ENCODE data around the gene TMOD4. TPM values are rescaled to one million over a fixed set of nuclear protein-coding genes. Genes with fewer than 3 reads are reported as not detected.

TMOD4 gene
- total RNA-seq, 1 experiment from 2014 or later, result 0.80 TPM

DNA sequence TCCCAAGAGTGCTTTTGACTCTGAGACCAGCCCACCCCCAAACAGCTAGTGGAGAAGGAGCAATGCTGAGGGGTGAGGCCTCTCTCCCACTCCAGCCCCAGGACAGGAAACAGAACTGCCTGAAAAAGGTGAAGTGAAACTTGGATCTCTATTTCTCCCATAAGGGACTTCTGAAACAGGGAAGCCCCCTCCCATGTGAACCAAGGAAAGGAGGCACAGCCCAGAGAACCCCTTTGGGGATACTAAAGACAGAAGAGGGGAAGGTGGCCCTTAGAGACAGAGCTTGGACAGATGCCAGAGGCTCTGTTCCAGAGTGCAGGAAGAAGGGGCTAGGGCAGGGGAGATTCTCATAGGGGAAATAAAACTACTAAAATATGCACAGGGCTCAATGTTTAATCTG is 16.4 kb downstream of the TMOD4 start:
- Histone ChIP-seq H3K36me3 (replicated peaks; ENCODE audit: control insufficient read depth, insufficient read depth, low read length) (peaks cover 7% of the 10 kb centered on the region), H3K27me3 (ENCODE audit: control insufficient read depth, insufficient read depth, low read length) (no peaks in the 10 kb centered on the region), H3K4me3 (ENCODE audit: insufficient read depth, low read depth, low read length) (no peak overlapping the region)
- no peak for DNase-seq

DNA sequence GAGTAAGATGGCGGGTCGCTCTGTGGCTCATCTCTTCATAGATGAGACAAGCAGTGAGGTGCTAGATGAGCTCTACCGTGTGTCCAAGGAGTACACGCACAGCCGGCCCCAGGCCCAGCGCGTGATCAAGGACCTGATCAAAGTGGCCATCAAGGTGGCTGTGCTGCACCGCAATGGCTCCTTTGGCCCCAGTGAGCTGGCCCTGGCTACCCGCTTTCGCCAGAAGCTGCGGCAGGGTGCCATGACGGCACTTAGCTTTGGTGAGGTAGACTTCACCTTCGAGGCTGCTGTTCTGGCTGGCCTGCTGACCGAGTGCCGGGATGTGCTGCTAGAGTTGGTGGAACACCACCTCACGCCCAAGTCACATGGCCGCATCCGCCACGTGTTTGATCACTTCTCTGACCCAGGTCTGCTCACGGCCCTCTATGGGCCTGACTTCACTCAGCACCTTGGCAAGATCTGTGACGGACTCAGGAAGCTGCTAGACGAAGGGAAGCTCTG is 17.0 kb downstream of the TMOD4 start:
- DNase-seq, result no peak
- H3K36me3 ChIP-seq (replicated peaks; ENCODE audit: control insufficient read depth, insufficient read depth, low read length), result peaks cover 7% of the 10 kb centered on the region
- H3K4me3 ChIP-seq (ENCODE audit: insufficient read depth, low read depth, low read length), result no peak overlapping the region
- no peaks in the 10 kb centered on the region for H3K27me3 ChIP-seq (ENCODE audit: control insufficient read depth, insufficient read depth, low read length)

DNA sequence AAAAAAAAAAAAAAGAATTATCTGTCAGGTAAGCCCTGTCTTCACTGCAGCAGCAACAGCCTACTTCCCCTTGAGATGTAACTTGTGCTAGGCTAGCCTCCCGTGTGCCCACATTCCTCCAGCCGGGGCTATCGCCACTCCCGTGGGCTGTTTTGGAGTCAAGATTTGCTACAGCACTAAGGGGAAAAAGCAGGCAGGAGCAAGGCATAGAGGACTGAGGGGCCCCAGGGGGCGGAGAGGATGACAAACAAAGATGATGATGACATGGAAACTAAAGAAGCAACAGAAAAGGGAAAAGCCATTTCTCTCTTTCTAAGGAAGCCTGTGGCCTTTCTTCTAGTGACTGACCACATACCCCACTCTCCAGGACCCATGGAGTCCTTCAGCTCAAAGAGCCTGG is 17.5 kb downstream of the TMOD4 start:
- H3K27me3 ChIP-seq (ENCODE audit: control insufficient read depth, insufficient read depth, low read length), result no peaks in the 10 kb centered on the region
- H3K36me3 ChIP-seq (replicated peaks; ENCODE audit: control insufficient read depth, insufficient read depth, low read length), result peaks cover 7% of the 10 kb centered on the region
- DNase-seq, result no peak
- no peak overlapping the region for H3K4me3 ChIP-seq (ENCODE audit: insufficient read depth, low read depth, low read length)

DNA sequence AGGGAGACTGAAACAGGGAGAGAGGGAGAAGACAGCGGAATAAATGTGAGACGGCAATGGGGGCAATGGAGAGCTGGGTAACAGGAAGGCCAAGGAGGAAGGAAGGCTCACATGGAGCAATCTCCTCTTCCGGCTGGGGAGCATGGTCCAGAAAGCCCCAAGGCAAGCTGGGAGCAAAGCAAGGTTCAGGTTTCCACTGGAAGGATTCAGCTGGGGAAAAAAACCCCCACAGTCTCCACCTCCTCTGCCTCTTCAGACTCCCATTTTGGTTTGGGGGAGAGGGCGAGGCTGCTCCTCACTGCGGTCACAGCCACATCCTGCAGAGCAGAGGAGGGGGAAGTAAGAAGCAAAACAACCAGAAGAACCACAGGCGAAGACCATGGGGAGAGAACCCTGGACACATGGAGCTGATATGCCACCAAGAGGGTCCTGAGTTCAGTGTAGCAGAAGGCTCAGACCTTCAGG is 18.7 kb downstream of the TMOD4 start:
- Histone ChIP-seq H3K36me3 (replicated peaks; ENCODE audit: control insufficient read depth, insufficient read depth, low read length) (peaks cover 7% of the 10 kb centered on the region), H3K4me3 (ENCODE audit: insufficient read depth, low read depth, low read length) (no peak overlapping the region), H3K27me3 (ENCODE audit: control insufficient read depth, insufficient read depth, low read length) (no peaks in the 10 kb centered on the region)
- no peak for DNase-seq

DNA sequence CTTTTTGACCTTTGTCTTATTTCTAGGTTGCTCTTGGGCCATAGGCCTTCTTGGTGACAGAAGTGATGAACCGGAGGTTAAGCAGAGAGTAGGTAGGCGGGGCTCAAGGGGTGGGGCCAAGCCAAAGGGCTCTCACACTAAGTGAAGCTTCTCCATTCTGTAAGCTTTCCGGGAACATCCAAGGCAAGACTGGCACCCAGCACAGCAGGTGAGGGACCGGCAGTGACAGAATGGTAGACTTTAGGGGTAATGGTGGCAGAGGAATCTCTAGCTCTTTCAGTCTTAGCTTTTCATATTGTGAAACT is 19.3 kb downstream of the TMOD4 start, which contains the start of gene TNFAIP8L2:
Gene TNFAIP8L2, plus strand, starts transcription at position 135 of the 305 bp plus-strand sequence. CDS start 2,049 bp downstream, outside the sequence.
- DNase-seq, result no peak
- H3K4me3 ChIP-seq (ENCODE audit: insufficient read depth, low read depth, low read length), result no peak within 1 kb of the TSS
- H3K36me3 ChIP-seq (replicated peaks; ENCODE audit: control insufficient read depth, insufficient read depth, low read length), result peaks cover 5% of the 10 kb centered on the region
- no peaks in the 10 kb centered on the region for H3K27me3 ChIP-seq (ENCODE audit: control insufficient read depth, insufficient read depth, low read length)

DNA sequence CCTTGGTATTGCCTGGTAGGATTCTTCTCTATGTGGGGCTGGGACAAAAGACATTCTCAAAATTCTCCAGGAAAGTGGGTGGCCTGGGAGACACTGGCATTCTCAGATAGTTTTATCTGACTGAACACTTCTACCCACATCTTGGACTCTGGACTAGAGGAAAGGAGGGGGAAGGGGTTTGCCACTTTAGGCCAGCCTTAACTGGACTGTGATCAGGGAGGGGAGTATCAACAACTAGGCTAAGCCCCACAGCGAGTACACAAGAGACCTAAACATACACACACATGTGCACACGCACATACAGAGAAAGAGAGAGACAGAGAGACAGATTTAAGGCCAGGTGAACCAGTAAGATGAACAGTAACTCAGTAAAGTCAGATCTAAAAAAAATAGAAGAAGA is 28.1 kb downstream of the TMOD4 start:
- DNase-seq, result no peak
- Histone ChIP-seq H3K27me3 (ENCODE audit: control insufficient read depth, insufficient read depth, low read length) (peaks cover 34% of the 10 kb centered on the region), H3K4me3 (ENCODE audit: insufficient read depth, low read depth, low read length) (no peak overlapping the region), H3K36me3 (replicated peaks; ENCODE audit: control insufficient read depth, insufficient read depth, low read length) (no peaks in the 10 kb centered on the region)

DNA sequence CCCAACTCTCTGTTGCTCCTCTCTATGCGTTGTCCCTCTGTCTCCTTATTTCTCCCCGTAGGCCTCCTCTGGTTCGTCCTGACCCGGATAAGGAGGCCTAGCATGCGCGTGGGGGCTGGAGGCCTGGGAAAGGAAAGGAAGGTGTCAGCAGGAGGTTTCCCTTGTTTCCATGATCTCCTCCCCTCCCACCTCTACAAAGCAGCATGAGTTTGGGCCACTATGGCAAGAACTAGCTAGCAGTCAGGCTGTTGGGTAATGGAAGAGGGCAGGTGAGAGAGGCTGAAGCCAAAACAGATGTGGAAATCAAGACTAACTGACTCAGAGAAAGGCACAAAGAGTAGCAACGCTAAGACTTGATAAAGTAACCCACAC is 28.7 kb downstream of the TMOD4 start:
- Histone ChIP-seq H3K36me3 (replicated peaks; ENCODE audit: control insufficient read depth, insufficient read depth, low read length) (no peaks in the 10 kb centered on the region; the same call in 1 of the 2 replicates), H3K27me3 (ENCODE audit: control insufficient read depth, insufficient read depth, low read length) (peaks cover 34% of the 10 kb centered on the region), H3K4me3 (ENCODE audit: insufficient read depth, low read depth, low read length) (peak overlapping the region; percentile 80)
- DNase-seq, result no peak

DNA sequence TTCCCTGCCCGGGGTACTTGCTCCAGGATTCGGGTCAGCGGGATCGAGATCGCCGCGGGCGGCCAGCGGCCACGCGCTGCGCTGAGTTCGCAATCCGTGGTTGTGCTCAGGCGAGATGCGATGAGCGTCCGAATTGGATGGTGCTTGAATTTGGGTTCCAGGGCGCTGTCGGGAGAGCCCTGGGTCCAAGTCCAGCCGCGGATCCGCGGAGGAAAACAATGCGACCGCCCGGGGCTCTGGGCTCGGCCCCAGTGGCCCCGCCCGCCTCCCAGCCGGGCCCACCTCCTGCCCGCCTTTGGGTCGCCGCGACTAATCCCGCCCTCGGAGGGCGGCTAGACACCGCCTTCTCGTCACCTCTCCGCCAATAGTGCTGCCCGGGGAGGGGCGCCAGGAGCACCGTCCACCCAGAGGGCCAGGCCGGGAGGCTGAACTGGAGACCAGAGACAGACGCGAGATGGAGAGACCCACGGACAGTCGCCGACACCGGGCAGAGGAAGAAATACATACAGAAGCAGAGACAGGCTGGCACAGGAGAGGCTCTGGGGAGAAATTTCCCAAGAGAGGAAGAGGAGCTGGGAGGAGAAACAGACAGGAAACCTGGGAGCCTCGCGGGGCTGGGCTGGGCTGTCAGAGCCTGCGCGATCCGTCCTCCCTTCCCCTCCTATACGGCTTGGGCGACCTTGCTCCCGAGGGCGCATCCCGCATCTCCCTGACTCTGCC is 29.2 kb downstream of the TMOD4 start, which contains the start of gene SEMA6C:
Gene SEMA6C, minus strand, starts transcription at position 220 of the 720 bp plus-strand sequence. CDS start 4,010 bp downstream, outside the sequence.
- Histone ChIP-seq H3K4me3 (ENCODE audit: insufficient read depth, low read depth, low read length) (peak within 1 kb of the TSS; percentile 80), H3K27me3 (ENCODE audit: control insufficient read depth, insufficient read depth, low read length) (peaks cover 34% of the 10 kb centered on the region), H3K36me3 (replicated peaks; ENCODE audit: control insufficient read depth, insufficient read depth, low read length) (no peaks in the 10 kb centered on the region; the same call in 1 of the 2 replicates)
- DNase-seq, result peak; percentile 97

DNA sequence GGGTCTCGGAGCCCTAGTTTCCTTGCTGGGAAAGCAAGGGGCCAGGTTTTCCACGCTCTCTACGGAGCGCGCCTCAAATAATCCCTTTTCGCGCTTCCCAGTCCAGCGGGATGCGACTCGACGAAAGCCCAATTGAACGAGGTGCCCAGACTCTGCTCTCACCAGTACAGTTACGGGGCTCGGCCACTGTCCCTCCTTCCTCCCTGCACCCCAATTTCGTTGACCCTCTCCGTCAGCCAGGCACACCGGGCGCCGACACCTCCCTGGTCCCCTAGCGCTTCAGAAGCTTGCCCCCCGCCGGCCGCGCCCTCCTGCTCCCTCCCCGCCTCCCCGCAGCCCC is 29.7 kb downstream of the TMOD4 start:
- DNase-seq, result no peak

DNA sequence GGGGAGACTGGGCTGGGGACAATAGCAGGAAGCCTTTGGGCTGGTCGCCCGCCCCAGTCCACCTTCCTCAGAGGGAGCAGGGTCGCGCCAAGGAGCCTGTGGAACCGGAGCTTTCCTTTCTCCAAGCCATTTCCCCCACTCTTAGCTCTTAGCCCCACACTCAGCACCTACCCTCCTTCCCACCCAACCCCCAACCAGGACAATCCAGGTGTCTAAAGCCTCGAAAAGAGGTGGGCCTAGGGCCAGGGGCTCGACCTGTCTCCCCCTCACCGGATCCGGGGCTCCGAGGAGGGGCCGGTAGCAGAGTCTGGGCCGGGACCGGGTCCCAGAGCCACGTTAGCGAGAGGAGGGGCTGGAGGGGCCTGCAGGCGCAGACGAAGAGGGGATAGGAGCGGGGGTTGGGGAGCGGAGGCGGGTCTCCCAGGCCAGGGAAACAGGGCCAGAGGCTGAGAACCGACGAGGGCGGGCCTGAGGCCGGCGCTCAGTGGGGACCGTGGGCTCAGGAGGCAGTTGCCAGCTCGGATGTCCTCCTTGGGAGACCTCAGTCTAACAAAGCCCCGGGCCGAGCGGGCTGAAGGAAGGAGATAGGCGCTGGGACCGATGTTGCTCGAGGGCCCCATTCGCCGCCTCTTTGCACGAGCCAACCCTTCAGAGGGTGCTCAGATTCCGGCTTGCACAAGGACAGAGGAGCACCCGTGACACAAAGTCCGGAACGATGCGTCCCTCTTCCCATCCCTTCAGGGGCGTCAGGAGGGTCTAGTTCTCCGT is 30.3 kb downstream of the TMOD4 start:
- no peaks in the 10 kb centered on the region; the same call in 1 of the 2 replicates for H3K36me3 ChIP-seq (replicated peaks; ENCODE audit: control insufficient read depth, insufficient read depth, low read length)
- H3K27me3 ChIP-seq (ENCODE audit: control insufficient read depth, insufficient read depth, low read length), result peaks cover 34% of the 10 kb centered on the region
- DNase-seq, result peak; percentile 83
- peak overlapping the region; percentile 80 for H3K4me3 ChIP-seq (ENCODE audit: insufficient read depth, low read depth, low read length)

More for the DNA sequence above, 29.7 kb downstream of the TMOD4 start:
- Histone ChIP-seq H3K36me3 (replicated peaks; ENCODE audit: control insufficient read depth, insufficient read depth, low read length) (no peaks in the 10 kb centered on the region; the same call in 1 of the 2 replicates), H3K27me3 (ENCODE audit: control insufficient read depth, insufficient read depth, low read length) (peaks cover 34% of the 10 kb centered on the region), H3K4me3 (ENCODE audit: insufficient read depth, low read depth, low read length) (peak overlapping the region; percentile 80)

DNA sequence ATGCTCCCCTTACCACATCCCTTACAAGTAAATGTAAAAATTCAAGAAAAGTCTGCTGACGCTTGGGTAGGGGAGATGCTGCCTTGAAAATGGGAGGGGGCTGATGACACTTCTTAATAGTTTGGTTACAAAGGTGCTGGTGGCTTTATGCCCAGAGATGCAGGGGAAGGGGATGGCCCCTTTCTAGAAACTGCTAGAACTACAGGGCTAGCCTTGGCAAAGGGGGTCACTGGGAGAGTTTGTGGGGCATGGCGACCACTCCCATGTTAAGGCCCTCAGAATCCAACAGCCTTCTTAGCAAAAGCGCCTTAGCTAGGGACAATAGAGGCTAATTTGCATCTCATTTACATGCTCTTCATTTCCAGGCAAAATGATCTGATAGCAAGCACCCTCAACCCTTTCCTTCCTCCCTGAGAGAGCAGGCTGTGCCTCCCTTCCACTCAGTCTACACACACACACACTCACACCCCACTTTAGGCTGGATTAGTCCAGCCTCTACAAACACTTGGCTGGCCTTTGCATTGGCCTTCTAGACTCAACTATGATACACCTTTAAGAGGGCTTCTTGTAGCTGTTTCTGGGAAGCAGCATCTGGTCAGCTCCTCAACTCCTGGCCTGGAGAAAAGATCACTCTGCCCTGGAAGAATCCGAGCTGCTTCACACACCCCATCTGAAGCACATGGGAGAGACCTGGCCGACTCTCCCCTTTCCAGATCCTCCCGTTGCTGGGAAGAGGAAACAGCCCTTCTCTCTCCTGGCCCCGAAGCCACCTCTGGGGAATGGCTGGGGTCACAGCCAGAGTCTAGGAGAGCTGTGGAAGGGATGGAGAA is 31.1 kb downstream of the TMOD4 start:
- no peak for DNase-seq

DNA sequence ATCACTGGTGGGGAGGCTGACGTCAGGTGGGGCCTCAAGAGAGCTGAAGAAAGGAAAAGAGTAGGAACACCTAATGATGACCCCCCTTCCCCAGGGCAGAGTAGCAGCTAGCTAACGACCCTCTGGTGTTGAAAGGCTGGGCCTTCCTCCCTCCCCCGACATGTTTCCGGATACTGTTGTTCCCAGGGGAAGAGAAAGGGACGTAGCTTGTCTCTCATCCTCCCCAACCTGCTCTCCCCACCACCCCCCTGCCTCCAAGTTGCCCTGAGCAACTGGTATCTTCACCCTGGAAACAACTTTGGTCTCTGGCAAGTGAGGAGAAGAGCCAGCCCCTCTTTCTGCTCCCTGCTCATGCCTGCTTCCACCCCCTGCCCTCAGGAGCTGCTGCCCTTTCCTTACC is 31.8 kb downstream of the TMOD4 start:
- Histone ChIP-seq H3K36me3 (replicated peaks; ENCODE audit: control insufficient read depth, insufficient read depth, low read length) (no peaks in the 10 kb centered on the region; the same call in 1 of the 2 replicates), H3K4me3 (ENCODE audit: insufficient read depth, low read depth, low read length) (no peak overlapping the region), H3K27me3 (ENCODE audit: control insufficient read depth, insufficient read depth, low read length) (peaks cover 34% of the 10 kb centered on the region)
- peak; percentile 58 for DNase-seq

More for the DNA sequence above, 31.1 kb downstream of the TMOD4 start:
- Histone ChIP-seq H3K27me3 (ENCODE audit: control insufficient read depth, insufficient read depth, low read length) (peaks cover 34% of the 10 kb centered on the region), H3K36me3 (replicated peaks; ENCODE audit: control insufficient read depth, insufficient read depth, low read length) (no peaks in the 10 kb centered on the region; the same call in 1 of the 2 replicates), H3K4me3 (ENCODE audit: insufficient read depth, low read depth, low read length) (peak overlapping the region; percentile 80)

DNA sequence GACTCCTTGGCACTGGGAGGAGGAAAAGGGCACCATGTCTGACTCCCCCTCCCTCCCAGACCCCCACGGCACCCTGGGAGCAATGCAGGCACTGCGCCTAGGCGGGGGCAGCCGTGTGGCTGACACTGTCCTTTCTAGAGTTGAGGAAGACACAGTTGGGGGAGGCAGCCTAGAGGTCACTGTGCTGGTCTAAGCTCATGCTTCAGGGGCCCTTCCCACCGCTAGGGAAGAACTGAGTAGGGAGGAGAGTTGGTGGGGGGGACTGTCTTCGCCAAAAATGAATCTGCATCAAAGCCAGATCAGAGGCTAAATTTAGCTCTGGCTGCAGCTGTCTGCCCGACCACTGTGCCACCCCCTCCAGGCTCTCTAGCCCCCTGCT is 32.7 kb downstream of the TMOD4 start:
- peak; percentile 58 for DNase-seq
- Histone ChIP-seq H3K27me3 (ENCODE audit: control insufficient read depth, insufficient read depth, low read length) (peaks cover 30% of the 10 kb centered on the region), H3K36me3 (replicated peaks; ENCODE audit: control insufficient read depth, insufficient read depth, low read length) (no peaks in the 10 kb centered on the region; the same call in 1 of the 2 replicates), H3K4me3 (ENCODE audit: insufficient read depth, low read depth, low read length) (no peak overlapping the region)

DNA sequence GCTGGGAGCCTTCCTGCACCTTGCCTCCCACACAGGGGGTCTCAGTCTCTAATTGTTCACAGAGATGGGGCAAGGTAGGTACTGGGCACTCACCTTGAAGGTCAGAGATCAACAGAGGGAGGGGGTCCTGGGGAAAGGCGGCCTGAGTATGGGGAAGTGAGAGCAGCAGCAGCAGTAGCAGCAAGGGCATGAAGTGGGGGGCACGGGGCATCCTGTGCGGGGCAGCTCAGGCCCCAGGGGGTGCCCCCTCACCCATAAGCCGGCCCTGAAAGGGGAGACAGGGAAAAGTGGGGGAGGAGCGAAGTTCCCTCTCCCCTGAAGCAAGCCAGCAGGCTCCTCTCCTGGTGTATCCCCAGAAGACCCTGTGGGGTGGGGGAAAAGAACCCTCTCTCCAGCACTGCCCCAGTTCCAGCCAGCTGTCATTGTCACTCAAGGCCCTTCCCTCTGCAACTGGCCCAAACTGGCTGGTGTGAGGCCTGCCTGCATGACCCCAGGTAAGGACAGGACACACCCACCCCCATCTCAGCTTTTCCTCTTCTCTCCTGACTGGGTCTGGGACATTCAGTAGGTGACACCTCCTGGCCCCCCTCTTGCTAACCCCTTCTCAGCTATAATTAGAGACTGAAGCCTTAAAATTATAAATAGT is 33.2 kb downstream of the TMOD4 start:
- Histone ChIP-seq H3K27me3 (ENCODE audit: control insufficient read depth, insufficient read depth, low read length) (peaks cover 28% of the 10 kb centered on the region), H3K4me3 (ENCODE audit: insufficient read depth, low read depth, low read length) (no peak overlapping the region), H3K36me3 (replicated peaks; ENCODE audit: control insufficient read depth, insufficient read depth, low read length) (no peaks in the 10 kb centered on the region; the same call in 1 of the 2 replicates)
- peak; percentile 59 for DNase-seq

All from H7 (cell line).